ENCODE data around the gene GSDME.

Gene GSDME

GRCh38 chr7:24730018-24730369 lies 27.3 kb downstream of the GSDME start:
- TF ChIP-seq TCF12 (IDR thresholded peaks at IDR 0.05; ENCODE audit: low read depth) (no peak), MAX (IDR thresholded peaks at IDR 0.05) (no peak), CREB1 (IDR thresholded peaks at IDR 0.05; ENCODE audit: low read depth) (no peak), TAF1 (IDR thresholded peaks at IDR 0.05; ENCODE audit: low read depth) (no peak), NFIC (IDR thresholded peaks at IDR 0.05) (no peak), RAD21 (IDR thresholded peaks at IDR 0.05; ENCODE audit: low read depth) (no peak), ZBTB7A (IDR thresholded peaks at IDR 0.05; ENCODE audit: low read depth) (no peak), USF1 (IDR thresholded peaks at IDR 0.05) (no peak), EGR1 (IDR thresholded peaks at IDR 0.05) (no peak), REST (IDR thresholded peaks at IDR 0.05; ENCODE audit: low read depth) (no peak), FOXM1 (IDR thresholded peaks at IDR 0.05; ENCODE audit: borderline replicate concordance, low read depth) (no peak), CEBPB (IDR thresholded peaks at IDR 0.05) (no peak), TEAD4 (IDR thresholded peaks at IDR 0.05) (no peak)

- no peak for TF ChIP-seq TCF12 (IDR thresholded peaks at IDR 0.05; ENCODE audit: low read depth)
These were observed 27.8 kb downstream of the GSDME start for GRCh38 chr7:24729365-24730017.

DNA sequence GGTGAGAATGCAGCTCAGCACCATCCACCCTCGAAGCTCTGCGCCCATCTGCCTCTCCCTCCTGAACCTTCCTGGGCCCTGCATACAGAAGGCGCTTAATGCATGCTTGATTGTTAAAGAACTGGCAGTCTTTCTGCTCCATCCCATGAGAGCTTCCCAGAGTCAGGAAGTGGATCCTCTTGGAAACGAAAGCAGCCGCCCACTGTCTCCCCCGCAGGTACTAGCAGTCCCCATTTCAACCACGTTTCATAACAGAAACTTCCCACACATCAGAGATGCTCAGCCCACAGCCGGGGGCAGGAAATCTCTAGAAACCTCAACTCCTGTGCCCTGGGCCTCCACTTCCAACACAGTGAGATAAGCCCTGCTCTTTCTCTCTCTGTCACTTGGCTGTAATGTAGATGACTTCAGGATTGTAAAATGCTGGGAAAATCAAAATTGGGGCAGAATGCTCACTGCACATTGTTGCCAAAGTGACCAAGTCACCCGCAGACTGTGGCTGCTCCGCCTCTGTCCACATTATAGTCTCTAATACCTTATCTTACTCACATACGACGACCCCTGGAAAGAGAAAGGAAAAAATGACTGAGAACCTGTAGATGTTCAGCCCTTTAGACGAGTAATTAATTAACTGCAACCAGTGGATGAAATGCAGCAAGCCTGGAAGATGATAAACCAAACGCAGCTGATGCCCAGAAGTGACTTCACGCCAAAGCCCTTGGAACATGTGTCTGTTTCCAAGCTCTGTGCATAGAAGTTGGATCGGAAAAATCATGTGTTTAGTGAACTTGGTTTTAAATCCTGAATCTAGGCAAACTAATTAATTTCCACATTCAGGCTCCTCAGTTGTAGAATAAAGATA lies 28.5 kb downstream of the GSDME start:
- no peak for TF ChIP-seq MAX (IDR thresholded peaks at IDR 0.05)
- no peak for TF ChIP-seq EGR1 (IDR thresholded peaks at IDR 0.05)
- no peak for TF ChIP-seq FOXM1 (IDR thresholded peaks at IDR 0.05; ENCODE audit: borderline replicate concordance, low read depth)
- TF ChIP-seq TCF12 (IDR thresholded peaks at IDR 0.05; ENCODE audit: low read depth) = no peak
- no peak for TF ChIP-seq REST (IDR thresholded peaks at IDR 0.05; ENCODE audit: low read depth)
- TF ChIP-seq TAF1 (IDR thresholded peaks at IDR 0.05; ENCODE audit: low read depth) = no peak
- TF ChIP-seq TEAD4 (IDR thresholded peaks at IDR 0.05) = no peak
- TF ChIP-seq CREB1 (IDR thresholded peaks at IDR 0.05; ENCODE audit: low read depth) = no peak
- no peak for TF ChIP-seq CEBPB (IDR thresholded peaks at IDR 0.05)
- no peak for TF ChIP-seq NFIC (IDR thresholded peaks at IDR 0.05)
- no peak for TF ChIP-seq RAD21 (IDR thresholded peaks at IDR 0.05; ENCODE audit: low read depth)

DNA sequence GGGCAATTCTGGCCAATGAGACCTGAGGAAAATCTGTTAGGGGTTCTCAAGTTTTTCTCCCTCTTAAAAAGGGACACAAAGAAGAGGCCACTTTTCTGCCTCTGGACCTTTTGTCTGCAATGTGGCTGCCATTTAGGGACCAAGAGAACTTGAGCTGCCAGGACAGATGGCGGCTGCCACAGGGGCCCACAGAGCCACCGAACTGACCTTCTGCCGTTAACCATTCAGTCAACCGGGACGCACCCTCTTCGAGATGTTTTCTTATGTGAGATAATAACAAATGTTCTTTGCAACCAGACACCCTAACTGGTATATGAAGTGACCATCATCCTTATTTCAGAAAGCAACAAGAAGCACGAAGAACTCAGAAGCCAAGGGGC lies 29.2 kb downstream of the GSDME start:
- TF ChIP-seq ZBTB7A (IDR thresholded peaks at IDR 0.05; ENCODE audit: low read depth) (no peak), CREB1 (IDR thresholded peaks at IDR 0.05; ENCODE audit: low read depth) (no peak), YY1 (IDR thresholded peaks at IDR 0.05; ENCODE audit: low read depth) (no peak), RAD21 (IDR thresholded peaks at IDR 0.05; ENCODE audit: low read depth) (no peak), TEAD4 (IDR thresholded peaks at IDR 0.05) (no peak), TAF1 (IDR thresholded peaks at IDR 0.05; ENCODE audit: low read depth) (no peak), FOXM1 (IDR thresholded peaks at IDR 0.05; ENCODE audit: borderline replicate concordance, low read depth) (no peak), USF1 (IDR thresholded peaks at IDR 0.05) (no peak), EGR1 (IDR thresholded peaks at IDR 0.05) (no peak), REST (IDR thresholded peaks at IDR 0.05; ENCODE audit: low read depth) (no peak), MAX (IDR thresholded peaks at IDR 0.05) (no peak), TCF12 (IDR thresholded peaks at IDR 0.05; ENCODE audit: low read depth) (no peak)

Measured in Ishikawa (cell line).